Effector CD4-positive, alpha-beta T cell (primary cell): ENCODE data around the gene PTPRG.

Experiments
- DNase-seq: peaks from one replicate; pipeline ENCODE4 v3.0.0-alpha.2; 2020

PTPRG gene

DNA sequence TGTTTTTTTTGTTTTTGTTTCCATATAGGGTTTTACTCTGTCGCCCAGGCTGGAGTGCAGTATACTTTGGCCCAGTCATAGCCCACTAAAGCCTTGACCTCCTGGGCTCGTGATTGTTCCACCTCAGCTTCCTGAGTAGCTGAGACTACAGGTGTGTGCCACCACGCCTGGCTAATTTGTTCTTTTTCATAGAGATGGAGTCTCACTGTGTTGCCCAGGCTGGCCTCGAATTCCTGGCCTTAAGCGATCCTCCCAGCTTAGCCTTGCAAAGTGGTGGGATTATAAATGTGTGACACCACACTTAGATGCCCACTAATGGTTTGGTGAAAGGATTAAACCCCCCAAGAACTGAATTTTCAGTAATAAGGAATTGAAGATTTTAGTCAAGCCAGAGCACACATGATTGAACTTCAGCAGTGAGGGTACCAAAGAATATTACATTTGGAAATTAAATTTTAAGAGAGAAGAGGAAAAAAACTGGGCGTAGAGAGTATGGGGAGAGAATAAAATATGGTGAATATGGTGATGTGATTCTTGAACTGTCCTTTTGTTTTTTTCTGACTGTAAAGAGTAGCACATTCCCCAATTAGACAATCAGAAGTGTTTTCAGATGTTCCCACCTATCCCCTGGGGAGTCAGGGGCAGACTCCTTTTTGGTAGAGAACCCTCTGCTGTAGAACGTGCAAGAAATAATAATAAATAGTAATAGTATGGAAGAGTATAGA, 208.1 kb downstream of the PTPRG start:
- DNase-seq: no peak

DNA sequence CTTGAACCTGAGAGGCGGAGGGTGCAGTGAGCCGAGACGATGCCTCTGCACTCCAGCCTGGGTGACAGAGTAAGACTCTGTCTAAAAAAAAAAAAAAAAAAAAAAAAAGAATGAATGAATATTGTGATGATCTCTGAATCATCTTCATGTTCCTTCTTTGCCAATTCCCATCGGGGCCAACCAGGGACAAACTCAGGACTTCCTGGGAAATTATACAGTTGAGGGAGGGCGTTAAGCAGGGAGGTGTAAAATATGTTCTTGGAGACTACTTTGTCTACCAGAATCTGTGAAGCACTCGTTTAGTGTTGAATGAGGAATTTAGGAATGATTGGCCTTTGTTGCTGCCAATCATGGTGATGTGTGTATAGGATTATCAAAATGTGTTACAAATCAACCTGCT, 210.6 kb downstream of the PTPRG start:
- DNase-seq: no peak

DNA sequence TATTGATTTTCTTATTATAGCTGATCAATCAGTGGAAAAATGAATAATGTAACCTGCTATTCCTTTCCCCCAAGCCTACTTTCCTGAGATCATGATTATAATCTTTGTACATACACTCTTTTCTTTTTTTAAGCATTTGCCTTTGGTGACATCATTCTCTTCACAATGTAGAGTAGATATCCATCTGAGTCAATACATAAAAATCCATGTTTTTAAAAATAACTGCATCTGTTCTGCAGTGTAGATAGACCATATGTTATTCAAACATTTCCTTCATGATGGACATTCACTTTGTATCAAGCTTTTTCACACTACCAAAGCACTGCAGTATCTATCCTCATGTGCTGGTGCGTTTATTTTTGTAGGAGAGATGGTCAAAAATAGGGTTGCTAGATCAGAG, 211.1 kb downstream of the PTPRG start:
- no peak for DNase-seq

DNA sequence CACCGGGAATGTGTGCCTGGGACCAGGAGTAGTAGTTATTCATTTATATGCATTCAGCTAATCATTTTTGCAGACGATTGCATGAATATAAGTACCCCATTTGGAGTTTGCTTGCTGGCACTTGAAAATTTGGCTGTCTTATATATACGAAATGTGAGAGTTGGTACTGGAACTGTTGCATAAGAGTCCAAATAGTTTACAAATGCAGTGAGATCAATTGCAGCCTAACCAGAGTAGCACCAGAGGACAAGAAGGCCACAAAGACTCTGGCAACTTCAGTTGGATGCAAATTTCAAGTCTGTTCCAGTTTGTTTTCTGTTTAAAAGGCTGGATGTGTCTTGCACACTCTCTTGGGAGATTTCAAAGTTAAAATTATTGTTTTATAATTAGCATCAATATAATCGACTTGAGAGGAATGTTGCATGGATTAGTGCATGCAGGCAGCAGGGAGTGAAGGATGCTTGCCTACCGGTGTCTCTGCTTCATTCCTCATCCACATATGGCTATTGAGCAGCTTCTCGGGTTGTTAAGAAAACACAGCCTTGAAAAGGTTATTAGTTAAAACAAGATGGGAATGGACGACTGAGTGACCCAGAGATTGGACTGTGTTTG, 213.0 kb downstream of the PTPRG start:
- no peak for DNase-seq

DNA sequence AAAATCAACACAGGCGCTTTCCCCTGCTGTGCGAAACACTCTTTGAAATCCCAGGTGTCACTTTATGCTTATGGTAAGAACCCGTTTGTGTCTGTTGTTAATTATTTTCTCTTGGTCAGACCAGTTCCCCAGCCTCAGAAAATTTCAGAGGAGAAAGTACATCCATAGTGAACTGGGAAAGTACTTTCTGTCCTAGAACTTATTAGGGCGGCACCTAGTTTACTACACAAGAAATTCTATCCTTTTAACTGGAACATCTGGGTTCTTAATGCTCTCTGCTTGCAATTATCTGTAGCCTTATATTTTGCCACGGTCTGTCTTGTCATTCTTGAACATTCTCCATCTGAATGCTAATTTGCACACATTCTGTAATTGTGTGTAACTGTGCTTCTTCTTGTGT, 215.0 kb downstream of the PTPRG start:
- DNase-seq: no peak

DNA sequence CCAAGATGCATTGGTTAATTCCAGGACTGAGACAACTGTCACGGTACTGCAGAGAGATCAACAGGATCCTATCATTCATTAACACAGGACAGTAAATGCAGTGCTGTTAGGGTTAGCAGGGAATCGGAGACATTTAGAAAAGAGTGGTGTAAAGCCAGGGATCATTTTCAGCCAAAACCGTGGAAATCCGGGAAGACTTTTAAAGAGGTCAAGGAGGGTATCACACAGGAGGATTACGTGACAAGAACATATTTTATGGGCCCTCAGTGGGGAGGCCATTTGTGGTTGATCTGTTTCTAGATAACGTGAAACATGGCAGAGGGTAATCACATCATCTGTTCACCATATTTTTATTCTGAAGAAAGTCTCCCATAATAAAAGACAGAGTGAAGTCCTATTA, 216.1 kb downstream of the PTPRG start:
- no peak for DNase-seq

DNA sequence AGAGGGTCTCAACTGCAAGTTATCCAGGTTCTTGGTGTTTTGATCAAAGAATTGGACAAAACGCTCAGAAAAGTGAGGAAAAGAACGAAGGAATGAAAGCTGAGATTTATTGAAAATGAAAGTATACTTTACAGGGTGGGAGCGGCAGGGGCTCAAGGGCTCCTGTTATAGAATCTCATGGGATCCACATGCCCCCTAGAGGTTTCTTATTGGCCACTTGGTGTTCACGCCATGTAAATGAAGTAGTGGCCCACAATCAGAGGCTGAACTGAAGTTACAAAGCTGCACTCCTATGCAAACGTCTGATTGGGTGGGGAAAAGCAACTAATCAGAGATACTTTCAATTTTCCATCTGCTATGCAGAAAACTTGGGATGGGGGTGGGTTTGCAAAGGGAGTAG, 216.7 kb downstream of the PTPRG start:
- no peak for DNase-seq

DNA sequence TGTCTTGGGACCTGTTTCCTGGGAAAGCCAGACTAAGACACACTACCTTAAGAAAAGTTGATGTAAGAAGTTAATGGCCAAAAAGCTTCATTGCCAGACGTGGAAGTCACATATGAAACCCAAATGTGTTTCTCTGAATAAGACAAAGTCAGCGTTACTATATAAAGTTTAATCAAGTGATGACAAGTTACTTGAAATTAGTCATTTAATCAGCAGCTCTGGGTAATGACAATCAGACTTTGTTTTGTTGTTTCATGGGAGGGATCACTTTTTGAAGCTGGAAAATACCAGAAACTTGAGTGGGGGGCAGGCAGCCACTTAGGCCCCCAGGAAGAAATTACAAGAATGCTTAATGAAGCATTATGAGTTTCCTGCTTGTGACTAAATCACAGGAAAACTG, 218.6 kb downstream of the PTPRG start:
- no peak for DNase-seq

DNA sequence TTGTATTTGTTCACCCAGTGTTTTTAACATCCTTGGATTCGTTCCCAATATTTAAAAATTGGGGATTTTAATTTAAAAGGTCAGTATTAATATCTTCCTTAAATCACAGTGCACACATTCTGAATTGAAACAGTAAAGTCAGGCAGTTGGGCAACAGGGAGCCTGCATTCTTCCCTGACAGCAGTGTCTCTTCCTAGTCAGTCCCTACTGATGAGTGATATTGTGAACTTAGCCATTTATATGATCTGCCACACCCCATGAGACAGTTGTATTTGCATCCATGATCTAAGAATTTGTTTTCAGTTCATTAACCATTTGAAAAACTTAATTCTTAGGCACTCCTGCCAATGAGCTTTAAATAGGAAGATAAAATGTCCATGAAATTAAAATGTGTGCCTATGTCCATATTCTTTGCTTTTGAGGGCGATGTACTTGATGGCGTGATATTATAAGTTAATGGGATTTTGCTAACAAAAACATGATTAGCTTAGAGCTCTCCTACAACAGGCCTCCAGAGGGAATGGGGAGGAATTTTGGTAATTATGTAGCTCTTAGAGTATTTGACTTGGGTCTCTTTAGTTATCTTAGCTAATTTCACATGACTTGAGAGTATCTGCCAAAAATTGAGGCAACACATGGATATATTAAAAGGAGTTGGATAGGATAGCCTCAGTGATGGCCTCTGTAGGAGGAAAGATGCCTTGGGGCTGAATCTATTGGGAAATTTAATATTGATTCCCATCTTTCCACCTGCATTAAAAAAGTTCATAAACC, 219.3 kb downstream of the PTPRG start:
- DNase-seq: no peak

DNA sequence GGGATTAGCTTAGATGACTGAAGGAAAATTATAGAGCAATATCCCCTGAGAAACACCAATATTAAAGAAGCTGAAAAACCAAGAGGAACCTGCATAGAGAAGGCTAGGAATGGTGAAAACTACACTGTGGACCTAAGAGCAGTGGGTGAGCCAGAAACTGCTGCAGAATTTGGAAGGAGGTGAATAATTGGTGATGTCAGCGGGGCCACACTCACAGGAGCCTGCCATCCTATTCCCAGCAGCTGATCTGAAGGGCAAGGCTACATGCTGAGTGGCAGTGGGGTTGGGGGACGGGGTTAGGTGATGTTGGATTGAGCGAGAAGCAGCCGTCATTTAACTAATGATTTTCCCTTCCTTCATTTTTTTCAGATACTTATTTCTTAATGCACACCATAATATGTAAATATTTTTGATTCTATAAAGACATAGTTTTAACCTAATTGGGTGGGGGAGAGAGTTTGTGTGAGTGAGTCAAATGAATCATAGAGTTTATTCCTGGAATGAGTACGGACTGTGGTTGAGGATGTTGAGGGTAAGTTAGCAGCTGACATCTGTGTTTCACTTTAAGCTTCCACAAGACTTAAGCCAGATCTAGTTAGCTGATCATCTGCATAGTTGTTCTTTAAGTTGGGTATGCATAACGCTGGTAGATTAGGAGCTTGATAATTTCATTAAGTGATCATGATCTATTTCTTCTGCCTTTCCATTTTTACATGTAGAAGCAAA, 222.8 kb downstream of the PTPRG start:
- DNase-seq: no peak

DNA sequence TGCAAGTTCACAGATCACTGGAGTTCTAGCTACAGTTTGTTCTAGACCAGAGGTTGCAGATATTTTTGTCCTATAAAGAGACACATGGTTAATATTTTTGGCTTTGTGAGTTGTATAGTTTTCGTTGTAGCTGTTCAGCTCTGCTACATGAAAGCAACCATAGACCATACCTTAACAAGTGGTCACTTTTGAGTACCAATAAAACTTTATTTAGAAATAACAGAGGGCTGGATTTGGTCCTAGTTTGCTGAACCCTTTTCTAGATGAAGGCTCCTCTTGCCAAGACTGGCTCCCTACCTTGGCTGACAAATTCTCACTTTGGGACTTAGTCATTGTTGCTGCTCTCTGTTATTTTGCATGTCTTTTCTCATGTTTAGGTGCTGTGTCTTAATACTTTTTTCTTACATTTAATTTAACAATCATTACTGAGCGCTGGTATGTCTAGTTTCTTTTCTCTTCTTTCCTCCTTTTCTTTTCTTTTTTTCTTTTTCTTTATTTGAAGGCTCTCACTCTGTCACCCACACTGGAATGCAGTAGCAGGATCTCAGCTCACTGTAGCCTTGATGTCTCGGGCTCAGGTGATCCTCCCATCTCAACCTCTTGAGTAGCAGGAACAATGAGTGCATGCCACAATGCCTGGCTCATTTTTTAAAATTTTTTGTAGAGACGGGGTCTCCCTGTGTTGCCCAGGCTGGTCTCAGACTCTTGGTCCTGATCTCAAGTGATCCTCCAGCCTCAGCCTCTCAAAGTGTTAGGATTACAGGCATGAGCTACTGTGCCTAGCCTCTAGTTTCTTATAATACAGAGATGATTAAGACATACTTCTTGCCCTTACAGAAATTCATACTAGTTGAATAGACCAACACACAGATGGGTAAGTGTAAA, 227.5 kb downstream of the PTPRG start:
- no peak for DNase-seq

DNA sequence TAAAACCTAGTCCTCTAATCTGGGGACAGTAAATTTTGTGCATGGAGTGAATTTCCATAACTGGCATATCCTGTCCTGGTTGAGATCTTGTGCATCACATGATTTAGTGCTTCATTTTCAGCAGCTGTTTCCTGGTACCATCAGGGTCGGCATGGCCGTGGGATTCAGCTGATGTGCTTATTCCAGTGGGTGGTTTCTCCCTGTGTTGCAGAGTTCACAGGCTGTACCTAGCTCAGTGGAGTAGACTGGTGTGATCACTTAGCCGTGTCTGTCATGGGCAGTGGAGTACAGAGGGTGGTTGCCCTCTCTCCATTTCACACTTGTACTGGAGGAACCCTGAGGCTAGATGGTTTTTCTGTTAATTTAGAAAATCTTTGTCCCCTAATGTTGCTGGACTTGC, 228.5 kb downstream of the PTPRG start:
- no peak for DNase-seq

DNA sequence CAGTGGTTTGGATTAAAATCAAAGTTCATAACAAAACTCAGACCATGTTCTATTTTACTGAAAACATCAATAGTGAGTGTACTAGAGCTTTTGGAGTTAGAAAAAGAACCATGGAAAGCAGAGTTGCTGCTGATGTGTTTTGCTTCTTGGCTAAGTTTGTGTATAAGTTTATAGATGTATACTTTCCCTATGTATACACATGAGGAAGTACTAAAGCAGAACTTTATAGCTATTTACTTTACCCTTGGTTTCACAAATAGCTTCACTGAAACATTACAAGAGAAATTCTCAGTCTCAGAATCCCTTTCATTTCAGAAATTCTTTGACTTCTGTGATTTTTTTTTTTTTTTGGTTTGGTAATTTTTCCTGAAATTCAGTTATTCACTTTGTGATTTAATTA, 229.0 kb downstream of the PTPRG start:
- DNase-seq: no peak

DNA sequence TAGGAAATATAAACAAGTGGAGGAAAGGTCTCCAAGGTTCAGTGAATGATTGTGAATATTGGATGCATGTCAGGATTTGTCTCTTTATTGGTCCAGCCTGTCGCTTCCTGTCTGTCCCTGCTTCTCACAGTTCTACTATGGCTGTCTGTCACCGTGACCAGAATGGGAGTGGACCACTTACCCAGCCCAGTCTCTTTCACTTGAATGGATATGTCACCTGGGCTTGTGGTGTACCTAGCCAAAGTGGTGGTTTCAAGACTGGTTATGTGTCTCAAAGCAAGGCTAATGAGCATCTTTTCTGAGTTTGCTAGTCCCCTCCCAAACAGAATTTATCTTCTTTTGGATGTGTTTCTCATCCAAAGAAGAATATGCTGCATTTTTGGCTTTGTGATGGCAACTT, 231.7 kb downstream of the PTPRG start:
- no peak for DNase-seq

DNA sequence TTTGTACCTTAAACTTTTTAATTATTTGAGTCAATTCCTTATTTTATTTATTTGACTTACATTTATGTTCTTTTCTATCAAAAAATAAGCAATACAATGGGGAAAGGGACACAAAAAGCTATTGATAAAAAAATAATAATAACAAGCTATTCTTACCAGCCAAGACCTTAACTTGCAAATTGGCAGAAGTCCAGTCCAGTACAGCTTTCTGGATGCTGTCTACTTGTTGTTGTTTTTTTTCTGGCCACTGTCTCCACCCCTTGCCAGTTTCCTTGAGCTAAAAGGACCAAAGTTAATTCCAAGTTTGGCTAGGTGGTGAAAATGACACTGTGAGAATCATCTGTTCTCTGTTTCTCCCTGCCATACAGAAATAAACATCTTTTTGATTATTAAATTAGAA, 232.2 kb downstream of the PTPRG start:
- DNase-seq: no peak

DNA sequence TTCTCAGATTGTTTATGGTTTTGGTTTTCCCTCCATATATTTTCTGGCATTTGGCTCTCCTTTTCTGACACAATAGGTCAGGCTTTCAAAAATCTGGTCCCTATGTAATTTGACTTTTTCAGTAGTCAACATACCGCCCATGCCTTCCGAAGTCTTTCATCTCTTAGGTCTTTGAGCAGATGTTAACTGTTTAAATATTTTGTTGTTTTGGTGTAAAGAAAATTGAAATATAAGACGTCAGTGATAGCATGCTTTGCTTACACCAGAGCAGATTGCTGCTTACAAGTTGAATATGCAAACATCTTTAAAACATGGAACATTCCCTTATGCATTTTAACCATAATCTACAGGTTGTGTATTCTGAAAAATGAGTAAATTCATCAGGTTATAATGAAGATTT, 233.0 kb downstream of the PTPRG start:
- DNase-seq: no peak

DNA sequence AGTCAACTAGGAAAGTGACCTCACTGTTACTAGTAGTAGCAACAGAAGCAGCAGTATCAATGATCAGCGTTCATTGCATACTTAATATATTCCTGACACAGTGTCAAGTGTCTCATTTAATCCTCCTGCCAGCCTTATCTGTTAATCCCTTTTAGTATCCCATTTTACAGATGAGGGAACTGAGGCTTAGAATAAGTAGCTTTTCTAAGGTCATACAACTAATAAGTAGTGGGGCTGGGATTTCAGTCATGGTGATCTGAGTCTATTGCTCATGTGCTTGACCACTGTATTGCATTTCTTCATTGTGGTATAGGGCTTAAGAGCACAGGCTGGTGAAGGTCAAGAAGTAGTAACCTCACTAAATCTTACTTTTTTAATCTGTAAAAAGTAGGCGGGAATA, 233.6 kb downstream of the PTPRG start:
- no peak for DNase-seq

DNA sequence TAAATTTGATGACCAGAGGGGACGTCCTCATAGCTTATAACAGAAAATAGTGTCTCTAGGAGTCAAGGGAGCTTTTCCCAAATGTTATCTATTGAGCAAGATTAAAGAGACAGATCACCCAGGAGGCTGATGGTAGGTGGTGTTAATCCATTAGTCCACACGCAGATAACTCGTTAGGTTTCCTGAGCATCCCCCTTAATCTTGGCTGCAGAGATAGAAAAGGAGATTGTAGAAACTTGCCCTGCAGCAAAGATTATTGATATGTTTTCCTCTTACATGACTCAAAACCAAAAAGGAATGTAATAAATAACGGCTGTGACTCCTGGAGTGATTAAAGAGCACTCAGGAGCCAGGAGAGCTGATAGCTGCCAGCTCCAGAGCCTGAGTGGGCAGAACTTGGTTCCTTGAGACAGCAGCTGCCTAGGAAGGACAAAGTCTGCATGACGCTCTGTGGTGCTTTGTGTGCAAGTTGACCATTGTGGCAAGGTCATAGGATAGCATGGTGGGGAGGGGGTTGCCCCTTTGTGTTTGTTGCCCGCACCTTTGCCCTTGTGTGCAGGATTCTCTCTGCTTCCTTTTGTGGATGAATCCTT, 234.8 kb downstream of the PTPRG start:
- no peak for DNase-seq

DNA sequence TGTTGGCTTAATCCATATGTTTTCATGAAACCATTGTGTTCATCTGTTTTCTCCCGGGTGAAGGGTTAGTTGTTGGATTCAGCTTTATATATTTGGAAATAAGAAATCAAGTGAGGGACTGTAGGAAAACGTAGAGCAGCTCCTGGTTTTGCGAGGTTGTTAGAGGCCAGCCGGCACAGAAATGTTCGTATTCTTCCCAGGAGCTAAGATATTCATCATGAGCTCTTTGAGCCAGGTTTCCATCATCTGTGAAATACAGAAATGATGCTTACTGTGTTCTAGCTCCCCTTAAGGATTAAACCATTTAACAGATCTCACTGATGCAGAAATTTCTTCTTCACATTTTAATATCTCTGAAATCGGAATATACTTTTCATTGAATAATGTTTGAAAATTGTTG, 235.5 kb downstream of the PTPRG start:
- DNase-seq: no peak

DNA sequence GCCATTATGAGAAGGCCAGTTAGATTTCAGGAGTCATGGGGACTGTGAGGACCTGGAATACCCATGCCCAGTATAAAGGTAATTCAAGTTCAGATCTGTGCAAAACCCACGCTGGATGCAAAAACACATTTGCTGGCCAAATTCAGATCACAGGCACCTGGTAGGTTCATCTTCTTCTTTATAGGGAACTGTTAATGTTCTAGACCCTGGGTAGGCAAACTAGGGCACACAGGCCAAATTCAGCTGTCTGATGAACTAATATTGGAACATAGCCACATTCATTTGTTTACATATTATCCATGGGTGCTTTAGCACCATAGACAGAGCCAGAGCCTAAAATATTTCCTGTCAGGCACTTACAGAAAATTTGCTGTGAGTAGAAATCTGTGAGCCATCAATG, 241.4 kb downstream of the PTPRG start:
- DNase-seq: no peak

DNA sequence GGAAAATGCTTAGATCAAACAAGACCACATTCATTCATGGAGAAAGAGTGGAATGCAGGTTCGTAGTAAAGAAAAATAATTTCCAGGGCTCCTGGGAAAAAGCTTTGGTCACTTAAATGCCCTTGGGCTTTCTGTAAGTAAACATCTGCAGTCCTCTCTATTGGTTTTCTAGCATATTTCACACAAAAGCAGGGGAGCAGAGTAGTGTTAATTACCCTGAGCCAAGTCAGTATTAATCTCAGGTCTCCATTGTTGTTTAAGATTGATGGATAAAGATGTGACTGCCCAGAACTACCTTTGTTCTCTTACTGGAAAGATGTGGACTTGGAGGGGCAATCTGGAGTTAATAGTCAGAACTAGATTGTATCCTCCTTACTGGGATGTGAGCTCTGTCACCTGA, 242.6 kb downstream of the PTPRG start:
- no peak for DNase-seq

DNA sequence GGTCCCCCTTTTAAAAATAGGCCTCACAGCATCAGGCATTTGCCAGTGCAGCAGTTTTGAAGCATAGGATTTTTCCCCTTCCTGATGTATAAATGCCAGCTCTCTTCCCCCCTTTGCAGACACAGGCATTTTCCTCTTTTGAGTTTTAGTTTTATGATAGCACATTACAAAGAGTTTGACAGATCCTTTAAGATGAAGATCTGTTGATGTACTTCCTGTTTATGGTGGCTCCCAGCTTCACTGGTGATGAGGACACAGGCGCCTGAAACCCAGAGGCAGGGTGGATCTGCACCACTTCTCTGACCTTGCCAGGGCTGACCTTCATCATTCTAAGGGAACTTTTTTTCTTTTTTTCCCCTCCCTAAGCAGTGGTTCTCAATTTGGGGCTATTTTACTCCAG, 243.4 kb downstream of the PTPRG start:
- DNase-seq: no peak
